ENCODE measurements around the gene HTR4. TPM values are rescaled to one million over a fixed set of nuclear protein-coding genes. Genes with fewer than 3 reads are reported as not detected.

HTR4 gene
- total and polyA plus RNA-seq, 2 of the 4 experiments (the other 2 are of a cell fraction): not detected

DNA sequence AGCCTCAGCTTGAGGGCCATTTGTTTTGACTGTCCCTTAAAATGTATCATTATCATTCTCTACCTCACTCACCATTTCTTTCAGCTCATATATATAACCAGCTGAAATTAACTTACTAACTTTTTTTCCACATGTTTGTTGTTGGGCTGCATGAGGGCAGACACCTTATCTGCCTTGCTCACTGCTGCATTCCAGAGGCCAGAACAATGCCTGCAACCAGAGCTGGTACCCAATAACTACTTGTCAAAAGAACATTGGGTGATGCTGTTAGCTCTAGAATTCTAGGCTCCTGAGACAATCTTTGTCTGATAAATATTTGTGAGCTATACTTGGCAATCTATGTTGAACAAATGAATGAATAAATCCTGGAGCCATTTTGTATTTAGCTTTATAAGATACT lies 68.3 kb downstream of the HTR4 start:
- Histone ChIP-seq H3K14ac (replicated peaks; ENCODE audit: low read depth, low read length) (no peak overlapping the region), H3K27me3 (ENCODE audit: control insufficient read depth, insufficient read depth, low read length) (no peaks in the 10 kb centered on the region), H2BK5ac (ENCODE audit: low read depth, low read length, poor library complexity, severe bottlenecking) (no peak overlapping the region), H2AFZ (replicated peaks; ENCODE audit: low read length, poor library complexity) (no peak overlapping the region), H3K9me1 (ENCODE audit: insufficient read depth, low read length) (no peaks in the 10 kb centered on the region), H3K9me3 (ENCODE audit: control insufficient read depth, insufficient read depth, low read length) (no peaks in the 10 kb centered on the region), H2AK9ac (replicated peaks; ENCODE audit: low read depth, low read length, poor library complexity) (no peak overlapping the region), H3K4ac (ENCODE audit: low read depth, low read length) (no peak overlapping the region), H3K23ac (ENCODE audit: low read depth, low read length) (no peak overlapping the region), H3K56ac (ENCODE audit: extremely low read depth, insufficient read depth, low read length) (no peak overlapping the region), H2BK15ac (ENCODE audit: low read depth, low read length) (no peak overlapping the region), H3K4me2 (ENCODE audit: low read depth, low read length) (no peak overlapping the region), H3K4me1 (ENCODE audit: control insufficient read depth, insufficient read depth, low read length) (no peaks in the 10 kb centered on the region), H3K36me3 (ENCODE audit: control insufficient read depth, insufficient read depth, low read length) (no peaks in the 10 kb centered on the region), H3K4me3 (ENCODE audit: insufficient read depth, low read depth, low read length) (no peak overlapping the region), H3K27ac (ENCODE audit: insufficient read depth, low read length) (no peak overlapping the region), H2BK120ac (ENCODE audit: low read depth, low read length) (no peak overlapping the region), H4K8ac (ENCODE audit: low read depth in 2 of 2, low read length in 2 of 2) (no peak overlapping the region), H2AK5ac (ENCODE audit: low read depth, low read length) (no peak overlapping the region), H2BK20ac (ENCODE audit: low read depth, low read length) (no peak overlapping the region), H4K20me1 (ENCODE audit: insufficient read depth, low read length) (no peaks in the 10 kb centered on the region), H3K18ac (ENCODE audit: low read depth, low read length) (no peak overlapping the region), H3K79me1 (ENCODE audit: low read depth in 1 of 2, low read length in 2 of 2) (no peaks in the 10 kb centered on the region), H4K91ac (ENCODE audit: insufficient read depth, low read depth, low read length) (no peak overlapping the region), H4K5ac (ENCODE audit: low read depth, low read length) (no peak overlapping the region), H3K9ac (ENCODE audit: low read depth, low read length) (no peak overlapping the region)
- in situ Hi-C loops (cut with MboI; ENCODE audit: low sequenced_read_pairs): no loop called here
- no peak for DNase-seq
- TF ChIP-seq CHD1 (IDR thresholded peaks at IDR 0.05; ENCODE audit: low read depth, low read length): no peak
- TF ChIP-seq CEBPB (IDR thresholded peaks at IDR 0.05; ENCODE audit: low read depth, low read length): no peak
- no peak for TF ChIP-seq MAFK (IDR thresholded peaks at IDR 0.05; ENCODE audit: low read depth, low read length)
- no peak for TF ChIP-seq RAD21 (IDR thresholded peaks at IDR 0.05; ENCODE audit: low read length)
- no peak for TF ChIP-seq MXI1 (IDR thresholded peaks at IDR 0.05; ENCODE audit: borderline replicate concordance, low read depth, low read length)
- TF ChIP-seq, protein P1, sequence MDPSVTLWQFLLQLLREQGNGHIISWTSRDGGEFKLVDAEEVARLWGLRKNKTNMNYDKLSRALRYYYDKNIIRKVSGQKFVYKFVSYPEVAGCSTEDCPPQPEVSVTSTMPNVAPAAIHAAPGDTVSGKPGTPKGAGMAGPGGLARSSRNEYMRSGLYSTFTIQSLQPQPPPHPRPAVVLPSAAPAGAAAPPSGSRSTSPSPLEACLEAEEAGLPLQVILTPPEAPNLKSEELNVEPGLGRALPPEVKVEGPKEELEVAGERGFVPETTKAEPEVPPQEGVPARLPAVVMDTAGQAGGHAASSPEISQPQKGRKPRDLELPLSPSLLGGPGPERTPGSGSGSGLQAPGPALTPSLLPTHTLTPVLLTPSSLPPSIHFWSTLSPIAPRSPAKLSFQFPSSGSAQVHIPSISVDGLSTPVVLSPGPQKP (IDR thresholded peaks at IDR 0.05; ENCODE audit: borderline replicate concordance, low read depth, low read length): no peak
- no peak for TF ChIP-seq SMC3 (IDR thresholded peaks at IDR 0.05; ENCODE audit: low read depth, low read length)
- dilution Hi-C loops (cut with HindIII; ENCODE audit: low sequenced_read_pairs, unreplicated experiment): no loop called here
- no peak for ATAC-seq (ENCODE audit: low read depth)
- intact Hi-C loops (cut with micrococcal nuclease): no loop called here
- BruUV-seq (replicated peaks): no TSS peak
- CTCF ChIA-PET: no interaction called here
- POLR2A ChIA-PET (ENCODE audit: unreplicated experiment): no interaction called here

Data from IMR-90 (cell line).